Measurements from ENCODE around the gene TOM1.

DNA sequence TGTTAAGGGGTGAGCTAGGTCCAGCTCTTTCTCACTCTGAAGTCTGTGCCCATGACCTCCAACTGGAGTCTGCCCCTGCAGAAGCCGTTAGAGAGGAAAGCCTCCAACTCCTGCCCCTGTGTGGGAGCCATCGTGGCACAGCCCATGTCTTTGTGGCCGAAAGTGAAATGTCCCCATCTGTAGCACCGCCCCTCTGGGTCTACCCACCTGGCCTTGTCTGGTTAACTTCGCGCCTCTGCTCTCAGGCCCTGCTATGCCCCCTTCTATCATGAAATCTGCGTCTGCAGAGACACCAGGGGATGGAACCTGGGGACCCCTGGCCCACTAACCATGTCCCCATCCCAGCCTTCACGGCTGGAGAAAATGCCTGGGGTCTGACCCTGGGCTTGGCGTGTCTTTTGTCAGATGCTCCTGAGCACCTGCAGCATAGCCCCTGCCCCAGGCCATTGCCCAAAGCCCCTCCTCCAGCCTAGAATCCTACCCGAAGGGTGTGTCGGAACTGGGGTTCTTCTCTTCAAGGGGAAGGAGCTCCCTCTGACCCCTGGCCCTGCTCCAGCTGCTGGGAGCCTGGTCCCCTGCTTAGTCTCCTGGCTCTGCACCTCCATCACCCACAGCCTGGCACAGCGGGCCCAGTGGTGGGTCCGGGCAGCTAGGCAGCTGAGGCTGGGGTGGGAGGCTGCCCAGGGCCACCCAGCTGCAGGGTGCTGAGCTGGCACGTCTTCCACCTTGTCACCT, 45.4 kb downstream of the TOM1 start:
- TF ChIP-seq POLR2A (IDR thresholded peaks at IDR 0.05), result no peak
- TF ChIP-seq, protein P1, sequence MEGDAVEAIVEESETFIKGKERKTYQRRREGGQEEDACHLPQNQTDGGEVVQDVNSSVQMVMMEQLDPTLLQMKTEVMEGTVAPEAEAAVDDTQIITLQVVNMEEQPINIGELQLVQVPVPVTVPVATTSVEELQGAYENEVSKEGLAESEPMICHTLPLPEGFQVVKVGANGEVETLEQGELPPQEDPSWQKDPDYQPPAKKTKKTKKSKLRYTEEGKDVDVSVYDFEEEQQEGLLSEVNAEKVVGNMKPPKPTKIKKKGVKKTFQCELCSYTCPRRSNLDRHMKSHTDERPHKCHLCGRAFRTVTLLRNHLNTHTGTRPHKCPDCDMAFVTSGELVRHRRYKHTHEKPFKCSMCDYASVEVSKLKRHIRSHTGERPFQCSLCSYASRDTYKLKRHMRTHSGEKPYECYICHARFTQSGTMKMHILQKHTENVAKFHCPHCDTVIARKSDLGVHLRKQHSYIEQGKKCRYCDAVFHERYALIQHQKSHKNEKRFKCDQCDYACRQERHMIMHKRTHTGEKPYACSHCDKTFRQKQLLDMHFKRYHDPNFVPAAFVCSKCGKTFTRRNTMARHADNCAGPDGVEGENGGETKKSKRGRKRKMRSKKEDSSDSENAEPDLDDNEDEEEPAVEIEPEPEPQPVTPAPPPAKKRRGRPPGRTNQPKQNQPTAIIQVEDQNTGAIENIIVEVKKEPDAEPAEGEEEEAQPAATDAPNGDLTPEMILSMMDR (IDR thresholded peaks at IDR 0.05), result no peak

Data from testis (tissue), 2 donors.